K562 (cell line): ENCODE data around the gene ZBTB46. TPM values are rescaled to one million over a fixed set of nuclear protein-coding genes. Genes with fewer than 3 reads are reported as not detected.

Experiments
- ATF1 ChIP-seq, 2 experiments: fragments of 450-650 bp in 1 of 2; IDR thresholded peaks; 2 replicates each; pipeline ENCODE4 v1.6.1; 2016; ENCODE audit warnings: missing compliant biosample characterization in 1 of 2, missing genetic modification characterization in 1 of 2
- CBX8 ChIP-seq: fragments of 200-600 bp; sonication (generic); IDR thresholded peaks from 2 replicates; pipeline ENCODE4 v1.6.1; 2012; ENCODE audit warnings: borderline replicate concordance, mixed run types, low read depth, mild to moderate bottlenecking, moderate library complexity, mixed read lengths, low read length, control low read depth, inconsistent platforms; ENCODE audit not compliant: poor library complexity, severe bottlenecking; ENCODE audit errors: extremely low read depth
- GATAD2A ChIP-seq: fragments of 450-650 bp; IDR thresholded peaks from 2 replicates; pipeline ENCODE4 v1.6.1; 2017
- LCOR ChIP-seq: sonication (generic); formaldehyde crosslinking; IDR thresholded peaks from 2 replicates; pipeline ENCODE4 v1.8.0; 2022; ENCODE audit warnings: mild to moderate bottlenecking, missing genetic modification reagents
- MAX ChIP-seq: sonication (generic); formaldehyde crosslinking; IDR thresholded peaks from 2 replicates; pipeline ENCODE4 v1.9.0; 2022; ENCODE audit warnings: mild to moderate bottlenecking, missing genetic modification reagents
- MAZ ChIP-seq, 2 experiments: fragments of 450-650 bp in 1 of 2; sonication (generic) in 1 of 2; formaldehyde crosslinking; IDR thresholded peaks in 1 of 2; conservative IDR thresholded peaks in 1 of 2; 2 replicates each; pipeline versions ENCODE4 v1.4.0 to v1.5.0; 2020; ENCODE audit warnings: mild to moderate bottlenecking in 1 of 2, missing genetic modification reagents in 1 of 2
- MTA3 ChIP-seq: fragments of 450-650 bp; formaldehyde crosslinking; IDR thresholded peaks from 2 replicates; pipeline ENCODE4 v1.6.1; 2017; ENCODE audit warnings: mild to moderate bottlenecking, borderline replicate concordance
- ZFX ChIP-seq: sonication (generic); formaldehyde crosslinking; IDR thresholded peaks from 2 replicates; pipeline ENCODE4 v1.8.0; 2022; ENCODE audit warnings: mild to moderate bottlenecking, missing genetic modification reagents, moderate library complexity
- ZNF146 ChIP-seq: IDR thresholded peaks from one replicate; pipeline ENCODE4 v1.6.1; 2018; ENCODE audit warnings: missing compliant biosample characterization; ENCODE audit not compliant: unreplicated experiment
- ZNF639 ChIP-seq, 2 experiments: fragments of 200-800 bp in 1 of 2; sonication (Bioruptor generic) in 1 of 2; sonication (generic) in 1 of 2; formaldehyde crosslinking in 1 of 2; IDR thresholded peaks in 1 of 2; conservative IDR thresholded peaks in 1 of 2; 2 replicates each; pipeline versions ENCODE4 v1.5.0 to v1.6.1; 2016 to 2020; ENCODE audit warnings: missing compliant biosample characterization in 1 of 2, missing genetic modification characterization in 1 of 2, missing genetic modification reagents in 1 of 2
- ZNF699 ChIP-seq: fragments of 250-450 bp; sonication (Bioruptor Pico); IDR thresholded peaks from 2 replicates; pipeline ENCODE4 v1.8.0; 2021; ENCODE audit warnings: mild to moderate bottlenecking, moderate library complexity; ENCODE audit not compliant: insufficient replicate concordance
- polyA plus RNA-seq, 8 experiments: library from polyadenylated mRNA; depleted of rRNA in 4 of 8; stranded (reverse) in 5 of 8; unstranded in 3 of 8; fragments of >200 nt; fragmentation: Nextera tagmentation in 2 of 8; fragmentation: Illumina TruSeq in 1 of 8; extraction: Ambion mirVana in 2 of 8; extraction: Trizol in 1 of 8; gene quantifications; 2 replicates each; pipeline versions ENCODE4 v1.2.1 to v1.2.3, GENCODE V29; 2011 to 2014; ENCODE audit warnings: inconsistent platforms in 1 of 8, missing spikeins in 1 of 8
- total RNA-seq, 7 experiments: library from RNA; depleted of rRNA in 6 of 7; stranded (reverse); fragments of >200 nt in 6 of 7; fragmentation: Illumina TruSeq in 2 of 7; extraction: Trizol in 2 of 7; gene quantifications; 2 replicates each; pipeline versions ENCODE4 v1.2.1 to v1.2.3, GENCODE V29; 2011 to 2021; ENCODE audit warnings: low replicate concordance in 1 of 7
- TF ChIP-seq, protein P1 (sequence below): fragments of 250-450 bp; sonication (Bioruptor Pico); IDR thresholded peaks from 2 replicates; pipeline ENCODE4 v1.5.1; 2021; ENCODE audit warnings: mild to moderate bottlenecking

ZBTB46 gene
- total and polyA plus RNA-seq, 9 of the 15 experiments (the other 6 are each of a cell fraction or from before 2014, with no cell fraction given) = 0.29 to 4.1 (median 1.1) TPM

DNA sequence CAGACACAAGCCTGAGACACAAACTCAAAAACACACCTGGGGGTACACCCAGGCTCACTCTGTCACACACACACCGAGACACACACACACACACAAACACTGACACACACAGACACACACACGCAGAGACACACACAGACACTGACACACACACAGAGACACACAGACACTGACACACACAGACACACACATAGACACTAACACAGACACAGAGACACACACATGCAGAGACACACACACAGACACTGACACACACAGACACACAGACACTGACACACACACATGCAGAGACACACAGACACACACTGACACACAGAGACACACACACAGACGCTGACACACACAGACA is 15.8 kb upstream of the ZBTB46 start (continued):
- TF ChIP-seq ZNF639 (CRISPR knock-in tag; conservative IDR thresholded peaks at IDR 0.05 in 1 of 2, IDR thresholded peaks at IDR 0.05 in 1 of 2) (no peak), ZNF146 (CRISPR knock-in tag) (no peak), ZNF699 (no peak), LCOR (CRISPR knock-in tag) (no peak), ATF1 (CRISPR knock-in tag; IDR thresholded peaks at IDR 0.05) (no peak), ATF1 (tag; IDR thresholded peaks at IDR 0.05) (no peak), MAX (CRISPR knock-in tag) (no peak), MTA3 (no peak), MAZ (CRISPR knock-in tag; conservative IDR thresholded peaks at IDR 0.05 in 1 of 2, IDR thresholded peaks at IDR 0.05 in 1 of 2) (no peak), ZFX (CRISPR knock-in tag) (no peak), GATAD2A (peak; percentile 73; the same call in 1 of the 2 replicates), CBX8 (no peak)
- TF ChIP-seq, protein P1, sequence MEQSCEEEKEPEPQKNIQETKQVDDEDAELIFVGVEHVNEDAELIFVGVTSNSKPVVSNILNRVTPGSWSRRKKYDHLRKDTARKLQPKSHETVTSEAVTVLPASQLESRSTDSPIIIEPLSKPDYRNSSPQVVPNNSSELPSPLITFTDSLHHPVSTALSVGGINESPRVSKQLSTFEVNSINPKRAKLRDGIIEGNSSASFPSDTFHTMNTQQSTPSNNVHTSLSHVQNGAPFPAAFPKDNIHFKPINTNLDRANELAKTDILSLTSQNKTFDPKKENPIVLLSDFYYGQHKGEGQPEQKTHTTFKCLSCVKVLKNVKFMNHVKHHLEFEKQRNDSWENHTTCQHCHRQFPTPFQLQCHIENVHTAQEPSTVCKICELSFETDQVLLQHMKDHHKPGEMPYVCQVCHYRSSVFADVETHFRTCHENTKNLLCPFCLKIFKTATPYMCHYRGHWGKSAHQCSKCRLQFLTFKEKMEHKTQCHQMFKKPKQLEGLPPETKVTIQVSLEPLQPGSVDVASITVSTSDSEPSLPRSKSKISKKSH (CRISPR knock-in tag) = no peak
